ENCODE measurements around the gene PPFIA1. TPM values are rescaled to one million over a fixed set of nuclear protein-coding genes. Genes with fewer than 3 reads are reported as not detected.

The PPFIA1 gene
- total RNA-seq, 1 experiment from 2014 or later, result 75.1 TPM

- ChIA-PET POLR2A (interaction anchor here (0.6 to 1.0 kb wide), 2 partner anchors 23 to 39 kb away, joined by 3 to 4 read pairs; partner anchors contain the start of gene FADD), CTCF (interaction anchor here (0.7 to 2.1 kb wide), 7 partner anchors 8 to 311 kb away, joined by 3 to 5 read pairs (median 3); partner anchors contain the start of gene FADD)
- Mint-ChIP-seq H3K4me3 (no peak overlapping the region), H3K9me3 (no peaks in the 10 kb centered on the region), H3K36me3 (peaks cover 4% of the 10 kb centered on the region), H3K4me1 (peaks cover 21% of the 10 kb centered on the region), H3K27me3 (ENCODE audit: low read depth) (no peaks in the 10 kb centered on the region), H3K27ac (peak overlapping the region; percentile 37; the same call in 1 of the 2 replicates)
- DNase-seq (ENCODE audit: low spot score) (no peak), ATAC-seq (peak; percentile 40)
- no peak for TF ChIP-seq NFATC4 (CRISPR knock-in tag; IDR thresholded peaks at IDR 0.05)
- no peak for TF ChIP-seq IRF2 (CRISPR knock-in tag; IDR thresholded peaks at IDR 0.05; ENCODE audit: borderline replicate concordance, low read depth)
- no peak for TF ChIP-seq SOX15 (CRISPR knock-in tag; IDR thresholded peaks at IDR 0.05)
- TF ChIP-seq TEAD4 (CRISPR knock-in tag; IDR thresholded peaks at IDR 0.05), result no peak
- TF ChIP-seq HMGXB4 (CRISPR knock-in tag; IDR thresholded peaks at IDR 0.05), result no peak
- no peak for TF ChIP-seq ZNF425 (CRISPR knock-in tag; conservative IDR thresholded peaks at IDR 0.05)
- TF ChIP-seq FOXP1 (CRISPR knock-in tag; IDR thresholded peaks at IDR 0.05; ENCODE audit: borderline replicate concordance), result no peak
- no peak for TF ChIP-seq EMX1 (CRISPR knock-in tag; IDR thresholded peaks at IDR 0.05)
- TF ChIP-seq PRDM15 (CRISPR knock-in tag; IDR thresholded peaks at IDR 0.05), result no peak
- no peak for TF ChIP-seq ZNF396 (CRISPR knock-in tag; IDR thresholded peaks at IDR 0.05; ENCODE audit: borderline replicate concordance)
- TF ChIP-seq GRHL2 (CRISPR knock-in tag; IDR thresholded peaks at IDR 0.05; ENCODE audit: insufficient replicate concordance, severe bottlenecking), result no peak
- no peak for TF ChIP-seq E2F5 (CRISPR knock-in tag; IDR thresholded peaks at IDR 0.05)
- TF ChIP-seq, protein P1, sequence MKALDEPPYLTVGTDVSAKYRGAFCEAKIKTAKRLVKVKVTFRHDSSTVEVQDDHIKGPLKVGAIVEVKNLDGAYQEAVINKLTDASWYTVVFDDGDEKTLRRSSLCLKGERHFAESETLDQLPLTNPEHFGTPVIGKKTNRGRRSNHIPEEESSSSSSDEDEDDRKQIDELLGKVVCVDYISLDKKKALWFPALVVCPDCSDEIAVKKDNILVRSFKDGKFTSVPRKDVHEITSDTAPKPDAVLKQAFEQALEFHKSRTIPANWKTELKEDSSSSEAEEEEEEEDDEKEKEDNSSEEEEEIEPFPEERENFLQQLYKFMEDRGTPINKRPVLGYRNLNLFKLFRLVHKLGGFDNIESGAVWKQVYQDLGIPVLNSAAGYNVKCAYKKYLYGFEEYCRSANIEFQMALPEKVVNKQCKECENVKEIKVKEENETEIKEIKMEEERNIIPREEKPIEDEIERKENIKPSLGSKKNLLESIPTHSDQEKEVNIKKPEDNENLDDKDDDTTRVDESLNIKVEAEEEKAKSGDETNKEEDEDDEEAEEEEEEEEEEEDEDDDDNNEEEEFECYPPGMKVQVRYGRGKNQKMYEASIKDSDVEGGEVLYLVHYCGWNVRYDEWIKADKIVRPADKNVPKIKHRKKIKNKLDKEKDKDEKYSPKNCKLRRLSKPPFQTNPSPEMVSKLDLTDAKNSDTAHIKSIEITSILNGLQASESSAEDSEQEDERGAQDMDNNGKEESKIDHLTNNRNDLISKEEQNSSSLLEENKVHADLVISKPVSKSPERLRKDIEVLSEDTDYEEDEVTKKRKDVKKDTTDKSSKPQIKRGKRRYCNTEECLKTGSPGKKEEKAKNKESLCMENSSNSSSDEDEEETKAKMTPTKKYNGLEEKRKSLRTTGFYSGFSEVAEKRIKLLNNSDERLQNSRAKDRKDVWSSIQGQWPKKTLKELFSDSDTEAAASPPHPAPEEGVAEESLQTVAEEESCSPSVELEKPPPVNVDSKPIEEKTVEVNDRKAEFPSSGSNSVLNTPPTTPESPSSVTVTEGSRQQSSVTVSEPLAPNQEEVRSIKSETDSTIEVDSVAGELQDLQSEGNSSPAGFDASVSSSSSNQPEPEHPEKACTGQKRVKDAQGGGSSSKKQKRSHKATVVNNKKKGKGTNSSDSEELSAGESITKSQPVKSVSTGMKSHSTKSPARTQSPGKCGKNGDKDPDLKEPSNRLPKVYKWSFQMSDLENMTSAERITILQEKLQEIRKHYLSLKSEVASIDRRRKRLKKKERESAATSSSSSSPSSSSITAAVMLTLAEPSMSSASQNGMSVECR (CRISPR knock-in tag; IDR thresholded peaks at IDR 0.05; ENCODE audit: borderline replicate concordance), result no peak
- no peak for TF ChIP-seq ZNF317 (CRISPR knock-in tag; IDR thresholded peaks at IDR 0.05; ENCODE audit: borderline replicate concordance, low read depth)
- TF ChIP-seq ZNF423 (CRISPR knock-in tag; IDR thresholded peaks at IDR 0.05), result no peak
- no peak for TF ChIP-seq MLX (CRISPR knock-in tag; IDR thresholded peaks at IDR 0.05)
- no peak for TF ChIP-seq STAT6 (CRISPR knock-in tag; conservative IDR thresholded peaks at IDR 0.05; ENCODE audit: low read depth)
These were observed 44.3 kb upstream of the PPFIA1 start for GRCh38 chr11:70226183-70226582.

Measured in WTC11 (cell line).